GM12865 (cell line): ENCODE data around the gene CEBPA.
"Not testable (repeated sequence)": the region's sequence is repeated elsewhere in the genome, so short reads cannot be mapped to it uniquely, and the experiment has no call there.

Source experiments
- DNase-seq: peaks from one replicate; pipeline ENCODE4 v3.0.0; 2010; ENCODE audit warnings: low read depth
- H3K4me3 ChIP-seq: 2 replicates; pipeline ENCODE4 v1.5.1; 2011; ENCODE audit warnings: mild to moderate bottlenecking, low read depth, low read length, control low read depth
- TF ChIP-seq, protein P1 (sequence below): IDR thresholded peaks from 2 replicates; pipeline ENCODE4 v1.5.1; 2011; ENCODE audit warnings: low read length, control low read depth, low read depth, inconsistent platforms; ENCODE audit not compliant: insufficient read depth; ENCODE audit errors: missing control alignments

Gene CEBPA

DNA sequence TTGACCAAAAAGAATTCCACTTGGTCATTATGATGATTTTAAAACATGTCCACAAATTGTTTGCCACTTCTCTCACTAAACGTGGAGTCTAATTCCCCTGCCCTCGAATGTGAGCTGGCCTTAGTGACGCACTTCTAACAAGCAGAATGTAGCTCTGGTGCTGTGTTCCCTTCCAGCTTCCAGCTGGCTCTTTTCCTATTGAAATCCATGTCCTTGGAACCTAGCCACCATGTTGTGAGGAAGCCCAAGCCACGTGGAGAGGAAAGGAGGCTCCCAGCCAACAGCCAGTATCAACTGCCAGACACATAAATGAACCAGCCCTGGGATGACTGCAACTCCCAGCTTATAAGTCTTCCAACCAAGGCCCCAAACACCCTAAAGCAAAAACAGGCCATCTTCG lies 23.6 kb upstream of the CEBPA start:
- H3K4me3 ChIP-seq = no peak overlapping the region
- DNase-seq = no peak
- TF ChIP-seq, protein P1, sequence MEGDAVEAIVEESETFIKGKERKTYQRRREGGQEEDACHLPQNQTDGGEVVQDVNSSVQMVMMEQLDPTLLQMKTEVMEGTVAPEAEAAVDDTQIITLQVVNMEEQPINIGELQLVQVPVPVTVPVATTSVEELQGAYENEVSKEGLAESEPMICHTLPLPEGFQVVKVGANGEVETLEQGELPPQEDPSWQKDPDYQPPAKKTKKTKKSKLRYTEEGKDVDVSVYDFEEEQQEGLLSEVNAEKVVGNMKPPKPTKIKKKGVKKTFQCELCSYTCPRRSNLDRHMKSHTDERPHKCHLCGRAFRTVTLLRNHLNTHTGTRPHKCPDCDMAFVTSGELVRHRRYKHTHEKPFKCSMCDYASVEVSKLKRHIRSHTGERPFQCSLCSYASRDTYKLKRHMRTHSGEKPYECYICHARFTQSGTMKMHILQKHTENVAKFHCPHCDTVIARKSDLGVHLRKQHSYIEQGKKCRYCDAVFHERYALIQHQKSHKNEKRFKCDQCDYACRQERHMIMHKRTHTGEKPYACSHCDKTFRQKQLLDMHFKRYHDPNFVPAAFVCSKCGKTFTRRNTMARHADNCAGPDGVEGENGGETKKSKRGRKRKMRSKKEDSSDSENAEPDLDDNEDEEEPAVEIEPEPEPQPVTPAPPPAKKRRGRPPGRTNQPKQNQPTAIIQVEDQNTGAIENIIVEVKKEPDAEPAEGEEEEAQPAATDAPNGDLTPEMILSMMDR = no peak

DNA sequence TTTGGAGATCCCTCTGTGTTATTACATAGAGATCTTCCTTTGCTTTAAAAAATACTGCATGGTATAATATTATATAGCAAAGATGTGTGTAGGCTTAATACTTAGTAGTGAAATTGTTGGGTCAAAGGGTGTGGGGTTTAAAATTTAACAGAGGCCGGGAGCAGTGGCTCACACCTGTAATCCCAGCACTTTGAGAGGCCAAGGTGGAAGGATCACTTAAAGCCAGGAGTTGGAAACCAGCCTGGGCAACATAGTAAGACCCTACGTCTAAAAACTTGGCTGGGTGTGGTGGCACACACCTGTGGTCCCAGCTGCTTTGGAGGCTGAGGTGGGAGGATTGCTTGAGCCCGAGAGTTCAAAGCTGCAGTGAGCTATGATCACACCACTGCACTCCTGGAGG lies 22.3 kb upstream of the CEBPA start:
- DNase-seq = no peak
- H3K4me3 ChIP-seq = no peak overlapping the region
- TF ChIP-seq, protein P1 = no peak

DNA sequence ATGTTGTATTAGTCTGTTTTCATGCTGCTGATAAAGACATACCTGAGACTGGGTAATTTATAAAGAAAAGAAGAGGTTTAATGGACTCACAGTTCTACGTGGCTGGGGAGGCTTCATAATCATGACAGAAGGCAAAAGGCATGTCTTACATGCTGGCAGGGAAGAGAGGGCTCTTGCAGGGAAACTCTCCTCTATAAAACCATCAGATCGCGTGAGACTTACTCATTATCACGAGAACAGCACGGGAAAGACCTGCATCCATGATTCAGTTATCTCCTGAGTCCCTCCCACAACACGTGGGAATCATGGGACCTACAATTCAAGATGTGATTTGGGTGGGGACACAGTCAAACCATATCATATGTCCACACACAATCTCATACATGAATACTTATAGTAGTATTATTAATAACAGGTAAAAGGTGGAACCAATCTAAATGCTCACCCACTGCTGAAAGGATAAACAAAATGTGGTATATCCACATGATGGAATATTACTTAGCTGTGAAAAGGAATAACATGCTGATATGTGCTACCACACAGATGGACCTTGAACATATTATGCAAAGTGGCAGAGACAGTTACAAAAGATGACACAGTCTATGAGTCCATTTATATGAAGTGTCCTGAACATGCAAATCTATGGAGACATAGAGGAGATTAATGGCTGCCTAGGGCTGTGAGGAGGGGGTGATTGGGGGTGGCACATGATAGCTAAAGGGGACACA lies 20.9 kb upstream of the CEBPA start:
- DNase-seq = no peak
- H3K4me3 ChIP-seq = no peak overlapping the region
- TF ChIP-seq, protein P1 = no peak

DNA sequence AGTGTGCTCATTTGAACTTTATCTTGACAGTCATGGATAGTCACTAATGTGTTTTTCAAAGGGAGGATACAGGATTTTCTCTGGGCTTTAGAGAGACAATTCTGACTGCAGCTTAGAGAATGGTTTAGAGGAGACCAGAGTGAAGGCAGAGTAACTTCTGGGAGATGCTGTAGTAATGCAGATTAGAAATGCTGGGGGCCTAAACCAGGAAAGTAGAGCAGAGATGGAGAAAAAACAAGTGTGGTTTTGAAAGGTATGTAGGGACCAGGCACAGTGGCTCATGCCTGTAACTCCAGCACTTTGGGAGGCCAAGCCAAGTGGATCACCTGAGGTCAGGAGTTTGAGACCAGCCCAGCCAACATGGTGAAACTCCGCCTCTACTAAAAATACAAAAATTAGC lies 18.3 kb upstream of the CEBPA start:
- TF ChIP-seq, protein P1 = no peak
- no peak for DNase-seq
- no peak overlapping the region for H3K4me3 ChIP-seq

DNA sequence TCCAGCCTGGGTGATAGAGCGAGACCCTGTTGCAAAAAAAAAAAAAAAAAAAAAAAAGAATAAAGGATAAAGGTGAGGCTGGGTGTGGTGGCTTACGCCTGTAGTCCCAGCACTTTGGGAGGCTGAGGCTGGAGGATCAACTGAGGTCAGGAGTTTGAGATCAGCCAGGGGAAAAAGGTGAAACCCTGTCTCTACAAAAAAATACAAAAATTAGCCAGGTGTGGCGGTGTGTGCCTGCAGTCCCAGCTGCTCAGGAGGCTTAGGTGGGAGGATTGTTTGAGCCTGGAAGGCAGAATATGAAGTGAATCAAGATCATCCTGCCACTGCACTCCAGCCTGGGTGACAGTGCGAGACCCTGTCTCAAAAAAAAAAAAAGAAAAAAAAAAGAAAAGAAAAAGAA lies 15.7 kb upstream of the CEBPA start:
- H3K4me3 ChIP-seq = not testable (repeated sequence)

DNA sequence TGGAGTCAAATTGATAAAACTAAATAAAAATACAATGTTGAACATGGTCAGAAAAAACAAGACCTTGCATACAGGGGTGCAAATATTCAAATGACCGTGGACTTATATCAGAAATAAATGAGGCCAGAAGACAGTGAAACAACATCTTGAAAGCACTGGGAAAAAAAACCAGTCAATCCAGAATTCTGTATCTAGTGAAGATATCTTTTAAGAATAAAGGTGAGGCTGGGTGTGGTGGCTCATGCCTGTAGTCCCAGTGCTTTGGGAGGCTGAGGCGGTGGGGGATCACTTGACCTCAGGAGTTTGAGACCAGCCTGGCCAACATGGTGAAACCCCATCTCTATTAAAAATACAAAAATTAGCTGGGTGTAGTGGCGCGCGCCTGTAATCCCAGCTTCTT lies 15.2 kb upstream of the CEBPA start:
- no peak overlapping the region for H3K4me3 ChIP-seq
- no peak for DNase-seq
- TF ChIP-seq, protein P1 = no peak

More for the DNA sequence above, 15.7 kb upstream of the CEBPA start:
- DNase-seq = not testable (repeated sequence)

DNA sequence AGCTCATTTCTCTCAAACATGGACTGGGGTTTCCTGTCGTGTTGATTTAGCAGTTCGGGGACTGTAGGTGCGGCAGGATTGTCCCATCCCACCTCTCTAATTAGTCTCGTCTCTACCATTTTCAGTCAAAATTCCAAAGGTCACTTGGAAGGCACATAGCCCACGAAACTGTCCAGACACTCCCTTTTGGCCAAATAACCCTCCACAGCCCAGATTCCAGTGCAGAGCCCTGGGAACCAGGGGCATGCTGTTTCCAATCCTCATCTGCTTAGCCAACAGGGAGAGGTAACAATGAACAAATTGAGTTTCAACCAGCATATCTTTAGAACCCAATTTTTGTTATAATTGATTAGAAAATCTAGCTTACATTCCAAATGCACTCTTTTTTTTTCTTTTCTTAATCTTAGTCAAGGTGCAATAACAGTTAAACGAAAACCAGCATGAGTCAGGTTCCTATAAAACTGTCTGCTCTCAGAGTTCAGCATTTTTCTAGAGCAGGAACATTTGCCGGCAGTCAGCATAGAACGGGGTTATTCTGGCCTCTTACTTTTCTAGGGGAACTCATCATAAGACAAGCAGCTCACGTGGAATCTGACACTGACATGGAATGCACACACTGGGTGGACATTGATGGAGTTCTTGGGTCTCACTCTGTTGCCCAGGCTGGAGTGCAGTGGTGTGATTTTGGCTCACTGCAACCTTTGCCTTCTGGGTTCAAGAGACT lies 14.4 kb upstream of the CEBPA start:
- no peak for DNase-seq
- H3K4me3 ChIP-seq = no peak overlapping the region
- TF ChIP-seq, protein P1 = no peak

DNA sequence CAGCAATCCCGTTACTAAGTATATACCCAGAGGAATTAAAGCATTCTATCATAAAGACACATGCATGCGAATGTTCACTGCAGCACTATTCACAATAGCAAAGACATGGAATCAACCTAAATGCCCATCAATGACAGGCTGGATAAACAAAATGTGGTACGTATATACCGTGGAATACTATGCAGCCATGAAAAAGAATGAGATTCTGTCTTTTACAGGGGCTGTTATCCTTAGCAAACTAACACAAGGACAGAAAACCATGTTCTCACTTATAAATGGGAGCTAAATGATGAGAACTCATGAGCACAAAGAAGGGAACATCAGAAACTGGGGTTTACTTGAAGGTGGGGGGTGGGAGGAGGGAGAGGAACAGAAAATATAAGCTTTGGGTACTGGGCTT lies 10.5 kb upstream of the CEBPA start:
- H3K4me3 ChIP-seq, DNase-seq: not testable (repeated sequence)
